Measurements from ENCODE around the gene SLC44A3.

DNA sequence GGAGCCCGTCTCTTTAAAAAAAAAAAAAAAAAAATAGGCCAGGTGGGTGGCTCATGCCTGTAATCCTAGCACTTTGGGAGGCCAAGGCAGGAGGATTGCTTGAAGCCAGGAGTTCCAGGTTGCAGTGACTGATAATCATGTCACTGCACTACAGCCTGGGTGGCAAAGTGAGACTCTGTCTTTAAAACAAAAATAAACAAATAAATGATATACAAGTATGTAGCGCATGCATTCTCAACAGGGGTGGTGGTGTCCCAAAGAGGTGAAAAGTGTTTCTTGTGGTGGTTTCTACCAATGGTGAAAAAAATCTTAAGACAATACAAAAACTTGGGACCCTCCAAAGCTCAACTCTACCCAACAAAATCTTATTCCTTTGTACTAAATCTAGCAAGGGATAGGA is 88.8 kb downstream of the SLC44A3 start:
- TF ChIP-seq, protein P1, sequence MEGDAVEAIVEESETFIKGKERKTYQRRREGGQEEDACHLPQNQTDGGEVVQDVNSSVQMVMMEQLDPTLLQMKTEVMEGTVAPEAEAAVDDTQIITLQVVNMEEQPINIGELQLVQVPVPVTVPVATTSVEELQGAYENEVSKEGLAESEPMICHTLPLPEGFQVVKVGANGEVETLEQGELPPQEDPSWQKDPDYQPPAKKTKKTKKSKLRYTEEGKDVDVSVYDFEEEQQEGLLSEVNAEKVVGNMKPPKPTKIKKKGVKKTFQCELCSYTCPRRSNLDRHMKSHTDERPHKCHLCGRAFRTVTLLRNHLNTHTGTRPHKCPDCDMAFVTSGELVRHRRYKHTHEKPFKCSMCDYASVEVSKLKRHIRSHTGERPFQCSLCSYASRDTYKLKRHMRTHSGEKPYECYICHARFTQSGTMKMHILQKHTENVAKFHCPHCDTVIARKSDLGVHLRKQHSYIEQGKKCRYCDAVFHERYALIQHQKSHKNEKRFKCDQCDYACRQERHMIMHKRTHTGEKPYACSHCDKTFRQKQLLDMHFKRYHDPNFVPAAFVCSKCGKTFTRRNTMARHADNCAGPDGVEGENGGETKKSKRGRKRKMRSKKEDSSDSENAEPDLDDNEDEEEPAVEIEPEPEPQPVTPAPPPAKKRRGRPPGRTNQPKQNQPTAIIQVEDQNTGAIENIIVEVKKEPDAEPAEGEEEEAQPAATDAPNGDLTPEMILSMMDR (IDR thresholded peaks at IDR 0.05), result no peak
- TF ChIP-seq ZFX (IDR thresholded peaks at IDR 0.05; ENCODE audit: borderline replicate concordance), result no peak
